NCI-H1417 (cell line): ENCODE results near the gene DHCR7.

ENCODE experiments used
- DNase-seq, 3 experiments: peaks; one replicate each; lab custom pipeline; 2025; lab: John Stamatoyannopoulos, UW

The DHCR7 gene

GRCh38 chr11:71477641-71478527, 29.7 kb upstream of the DHCR7 start:
- DNase-seq, result no peak

- no peak for DNase-seq
These were observed 28.9 kb upstream of the DHCR7 start for GRCh38 chr11:71476926-71477640.

GRCh38 chr11:71476031-71476430, 27.8 kb upstream of the DHCR7 start:
- DNase-seq, result no peak

GRCh38 chr11:71474771-71475483, 26.7 kb upstream of the DHCR7 start:
- no peak for DNase-seq

GRCh38 chr11:71474141-71474770, 26.1 kb upstream of the DHCR7 start:
- DNase-seq, result no peak

DNA sequence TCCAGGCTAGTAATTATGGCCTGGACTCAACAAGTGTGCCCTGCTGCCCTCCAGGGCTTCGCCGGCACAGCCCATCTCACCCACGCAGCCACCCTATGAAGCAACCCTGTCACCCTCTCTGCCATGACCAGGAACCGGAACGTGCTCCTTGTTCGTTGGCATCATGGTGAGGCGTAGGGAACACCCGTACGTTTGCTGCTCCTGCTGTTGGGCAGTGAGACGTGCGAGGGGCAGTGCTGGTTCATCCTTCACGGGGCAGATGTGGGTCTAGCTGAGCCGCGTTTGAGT, 25.5 kb upstream of the DHCR7 start:
- no peak for DNase-seq

GRCh38 chr11:71472941-71473792, 25.0 kb upstream of the DHCR7 start:
- DNase-seq, result no peak

DNA sequence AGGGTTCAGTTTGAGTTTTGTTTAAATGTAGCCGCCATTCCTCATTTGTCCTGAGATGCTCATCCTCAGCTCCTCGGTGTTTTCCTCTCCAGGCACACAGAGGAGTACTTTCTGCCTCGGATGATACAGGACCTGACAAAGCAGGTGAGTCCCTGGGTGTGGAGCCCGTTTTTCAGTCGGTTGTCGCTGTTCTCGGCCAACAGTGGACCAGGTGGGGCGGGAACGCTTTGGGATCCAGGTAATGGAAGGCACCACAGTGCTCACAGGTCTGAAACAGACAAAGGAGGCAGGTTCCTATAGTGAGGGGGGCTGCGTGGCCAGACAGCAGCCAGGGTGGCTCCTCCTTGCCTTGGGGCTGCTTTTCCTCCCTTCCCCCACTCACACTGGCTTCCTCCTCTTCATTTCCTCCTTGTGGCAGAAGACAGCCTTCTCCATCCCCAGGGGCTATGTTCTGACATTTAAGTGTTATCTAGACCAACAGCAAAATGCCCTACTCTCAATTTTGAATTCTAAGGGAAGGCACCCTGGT, 24.2 kb upstream of the DHCR7 start:
- DNase-seq, result no peak

- no peak for DNase-seq
These were observed 22.8 kb upstream of the DHCR7 start for GRCh38 chr11:71470946-71471345.

- no peak for DNase-seq
These were observed 19.0 kb upstream of the DHCR7 start for GRCh38 chr11:71467164-71467563.

- DNase-seq, result no peak
These were observed 18.2 kb upstream of the DHCR7 start for GRCh38 chr11:71466358-71466757.

DNA sequence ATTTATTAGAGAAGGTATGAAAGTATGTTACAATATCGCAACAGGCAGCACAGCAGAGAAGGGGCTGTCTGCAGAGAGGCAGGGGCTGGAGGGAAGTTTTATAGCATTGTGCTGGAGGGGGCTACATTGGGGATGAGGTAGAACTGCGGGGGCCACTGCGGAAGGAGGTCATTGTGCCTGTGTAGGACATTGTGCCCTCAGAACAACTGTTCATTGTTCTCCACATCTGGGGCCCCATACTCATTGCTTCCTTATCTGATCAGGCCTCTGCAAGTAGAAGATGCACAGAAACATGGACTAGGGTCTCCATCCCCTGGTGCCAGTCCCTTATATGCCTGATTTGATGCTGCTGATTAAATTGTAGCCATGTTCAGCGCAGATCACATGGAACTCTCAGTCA, 16.9 kb upstream of the DHCR7 start:
- DNase-seq, result no peak

DNA sequence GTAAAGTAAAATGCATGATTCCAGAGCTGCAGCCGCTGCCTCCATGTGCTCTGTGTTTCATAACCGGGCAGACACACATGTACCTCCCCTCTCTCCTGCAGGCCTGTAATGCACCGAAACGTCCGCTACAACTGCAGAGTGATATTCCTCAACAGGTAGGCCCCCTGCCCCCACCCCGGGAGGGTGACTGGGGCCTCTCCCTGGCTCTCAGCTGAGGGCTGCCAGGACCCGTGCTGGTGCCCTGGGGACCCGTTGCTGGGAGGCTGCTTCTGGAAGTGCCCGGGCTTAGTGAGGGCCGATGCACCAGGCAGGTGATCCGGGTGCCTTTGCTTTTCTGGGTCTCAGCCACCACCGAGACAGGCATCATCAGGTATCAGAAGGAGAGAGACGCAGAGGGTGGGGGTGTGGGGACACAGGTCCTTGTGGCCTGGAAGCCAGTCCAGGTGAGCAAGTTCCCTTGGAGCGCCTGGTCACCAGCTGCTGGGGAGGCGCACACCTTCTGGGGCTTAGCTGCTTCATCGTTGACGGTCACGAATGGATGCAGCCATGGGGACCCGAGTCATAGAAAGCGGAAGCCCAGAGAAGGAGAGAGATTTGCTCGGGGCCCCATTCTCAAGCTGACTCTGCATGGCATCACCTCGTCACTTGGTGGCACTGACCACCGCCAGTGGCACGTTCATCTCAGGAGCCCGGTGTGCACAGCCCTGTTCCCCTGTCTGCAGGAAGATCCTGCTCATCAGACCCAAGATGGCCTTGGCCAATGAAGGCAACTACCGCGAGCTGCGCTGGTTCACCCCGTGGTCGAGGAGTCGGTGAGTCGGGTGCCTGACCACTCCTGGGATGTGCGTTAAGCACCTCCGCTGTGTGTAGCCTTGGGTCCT, 15.4 kb upstream of the DHCR7 start:
- DNase-seq, result no peak

DNA sequence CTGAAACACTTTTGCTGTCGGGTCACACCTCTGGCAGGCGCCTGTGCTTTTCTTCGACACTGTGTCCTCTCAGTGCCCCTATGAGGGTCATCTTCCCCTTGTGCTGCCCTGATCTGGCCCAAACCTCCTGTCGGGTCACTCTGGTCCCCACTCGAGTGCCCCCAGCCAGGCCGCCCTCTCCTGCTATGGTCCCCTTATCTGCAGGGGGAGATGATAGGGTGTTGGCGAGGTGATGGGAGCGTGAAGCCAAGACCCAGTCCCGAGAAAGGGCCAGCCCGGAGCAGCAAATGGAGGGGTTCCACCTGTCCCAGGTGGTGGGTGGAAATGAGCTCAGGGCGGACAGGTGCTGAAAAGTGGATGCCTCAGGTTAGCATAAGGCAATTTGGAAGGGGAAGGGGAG, 14.5 kb upstream of the DHCR7 start:
- DNase-seq, result no peak

GRCh38 chr11:71461696-71462095, 13.5 kb upstream of the DHCR7 start:
- no peak for DNase-seq

GRCh38 chr11:71459767-71460320, 11.7 kb upstream of the DHCR7 start:
- DNase-seq, result no peak

DNA sequence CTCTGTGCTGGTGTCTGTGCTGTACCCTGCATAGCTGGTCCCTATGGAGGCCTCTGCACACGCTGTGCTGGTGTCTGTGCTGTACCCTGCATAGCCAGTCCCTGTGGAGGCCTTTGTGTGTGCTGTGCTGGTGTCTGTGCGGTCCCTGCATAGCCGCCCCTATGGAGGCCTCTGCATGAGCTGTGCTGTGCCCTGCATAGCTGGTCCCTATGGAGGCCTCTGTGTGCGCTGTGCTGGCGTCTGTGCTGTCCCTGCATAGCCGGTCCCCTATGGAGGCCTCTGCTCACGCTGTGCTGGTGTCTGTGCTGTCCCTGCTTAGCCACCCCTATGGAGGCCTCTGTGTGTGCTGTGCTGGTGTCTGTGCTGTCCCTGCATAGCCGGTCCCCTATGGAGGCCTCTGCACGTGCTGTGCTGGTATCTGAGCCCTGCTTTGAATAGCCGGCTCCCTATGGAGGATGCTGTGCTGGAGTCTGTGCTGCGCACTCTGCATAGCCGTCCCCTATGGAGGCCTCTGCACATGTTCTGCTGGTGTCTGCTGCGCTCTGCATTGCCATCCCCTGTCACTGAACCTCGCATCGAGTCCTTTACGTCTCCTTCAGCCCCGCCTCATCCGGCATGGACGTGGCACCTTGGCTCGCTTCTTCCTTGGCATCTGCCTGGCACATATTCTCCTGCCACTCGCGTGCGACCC, 11.0 kb upstream of the DHCR7 start:
- no peak for DNase-seq

- DNase-seq, result no peak
These were observed 10.2 kb upstream of the DHCR7 start for GRCh38 chr11:71458146-71459070.
